ENCODE data around the gene SLC19A1.
"Not testable (repeated sequence)": the region's sequence is repeated elsewhere in the genome, so short reads cannot be mapped to it uniquely, and the experiment has no call there.

Gene SLC19A1

DNA sequence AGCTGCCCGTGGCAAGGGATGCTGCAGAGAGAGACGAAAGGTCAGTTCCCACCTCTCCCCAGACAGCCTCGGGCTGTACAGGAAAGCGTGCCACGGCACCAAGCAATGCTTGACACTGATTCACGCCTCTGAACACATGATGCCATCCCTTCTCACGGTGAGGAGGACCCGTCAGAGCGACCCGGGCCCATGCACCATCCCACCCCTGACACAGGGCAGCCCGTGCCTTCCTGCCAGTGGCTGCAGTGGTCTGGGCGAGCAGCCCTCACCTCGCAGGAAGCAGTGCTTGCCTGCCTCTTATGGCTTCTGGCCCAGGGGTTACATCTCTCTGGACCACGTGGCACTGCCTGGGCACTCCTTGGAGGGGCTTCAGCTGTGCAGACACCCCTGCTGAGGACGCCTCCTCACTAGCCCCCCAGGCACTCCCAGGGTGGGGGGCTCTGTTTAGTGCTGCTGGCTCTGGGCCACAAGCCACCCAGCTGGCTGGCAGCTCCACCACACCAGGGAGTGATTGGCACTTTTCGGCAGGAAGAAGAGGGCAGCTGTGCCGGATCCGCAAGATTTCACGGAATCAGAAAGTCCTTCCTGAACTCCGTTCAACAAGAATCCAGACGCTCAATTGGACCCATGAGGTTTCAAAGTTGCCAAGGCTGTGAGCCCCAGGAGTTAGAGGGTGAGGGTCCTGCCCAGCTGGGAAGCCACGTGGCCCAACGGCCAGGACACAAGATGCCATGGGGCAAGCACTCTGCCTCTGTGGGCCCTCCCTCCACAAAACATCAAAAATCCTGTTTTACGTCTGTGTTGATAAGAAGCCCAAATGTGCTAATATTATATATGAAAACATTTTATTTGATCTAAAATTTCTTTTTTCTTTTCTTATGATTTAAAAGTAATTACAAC, 34.8 kb upstream of the SLC19A1 start:
- no peak for DNase-seq

DNA sequence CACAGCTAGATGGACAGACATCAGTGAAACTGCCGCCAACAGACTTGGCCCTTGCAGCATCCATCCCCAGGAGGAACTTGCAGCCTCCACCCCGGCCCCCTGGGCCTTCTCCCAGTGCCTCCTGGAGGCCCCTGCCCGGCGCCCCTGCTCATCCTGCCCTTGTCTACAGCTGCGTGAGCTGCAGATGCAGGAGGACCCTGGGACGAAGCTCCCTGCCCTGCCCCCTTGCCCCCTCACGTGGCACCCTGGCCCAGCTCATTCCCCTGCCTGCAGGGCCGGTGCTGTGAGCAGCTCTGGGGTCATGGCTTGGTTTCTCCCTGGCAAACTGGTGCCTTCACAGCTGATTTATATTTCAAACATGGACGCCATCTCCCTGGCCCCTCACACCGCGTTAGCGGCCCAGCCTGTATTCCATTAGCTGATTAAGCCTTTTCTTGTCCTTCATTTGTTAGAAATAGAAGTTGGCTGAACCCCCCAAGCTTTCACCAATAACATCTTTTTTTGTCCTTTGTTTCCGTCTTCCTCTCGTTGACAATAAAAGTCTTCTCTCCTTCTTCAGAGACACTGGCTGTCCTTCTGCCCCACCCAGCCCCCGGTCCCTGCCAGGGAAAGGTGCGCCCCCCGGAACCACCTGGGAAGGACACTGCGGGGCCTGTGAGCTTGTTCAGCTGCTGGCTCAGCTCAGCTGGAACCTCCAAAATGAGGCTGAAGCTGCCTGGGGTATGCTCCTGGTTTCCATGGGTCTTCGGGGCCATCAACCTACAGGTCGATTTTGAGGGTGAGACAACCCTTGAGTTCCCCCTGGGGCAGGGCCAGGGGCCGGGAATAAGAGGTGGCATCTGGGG, 34.0 kb upstream of the SLC19A1 start:
- DNase-seq, result no peak

DNA sequence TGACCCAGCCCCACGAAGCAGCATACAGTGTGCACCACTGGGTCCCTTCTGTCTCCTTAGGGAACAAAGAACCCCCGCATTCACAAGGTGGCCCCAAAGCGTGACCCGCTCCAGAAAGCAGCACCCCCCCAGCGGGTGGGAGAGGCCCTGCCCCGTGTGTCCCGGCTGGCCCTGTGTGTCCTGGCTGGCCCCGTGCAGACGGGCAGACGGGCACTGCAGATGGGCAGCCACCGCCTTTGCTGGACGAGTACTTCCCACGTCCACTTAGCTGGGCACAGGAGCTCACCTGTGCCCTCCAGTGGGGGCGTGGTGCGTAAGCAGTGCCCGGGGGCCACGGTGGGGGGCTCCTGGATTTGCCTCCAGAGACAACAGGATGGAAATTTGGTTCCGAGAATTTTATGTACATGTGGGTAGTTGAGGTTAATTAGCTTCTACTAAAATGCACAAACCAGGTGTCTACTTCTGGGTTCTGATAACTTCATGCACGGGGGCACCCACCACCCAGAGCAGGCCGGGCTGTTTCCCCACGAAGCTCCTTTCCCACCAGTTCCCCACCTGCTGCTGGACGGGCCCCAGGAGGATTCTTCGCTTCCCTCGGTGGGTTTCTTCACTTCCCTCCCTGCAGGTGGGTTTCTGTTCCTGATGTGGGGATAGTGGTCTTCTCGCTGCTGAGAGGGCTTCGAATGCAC, 33.2 kb upstream of the SLC19A1 start:
- DNase-seq, result no peak

DNA sequence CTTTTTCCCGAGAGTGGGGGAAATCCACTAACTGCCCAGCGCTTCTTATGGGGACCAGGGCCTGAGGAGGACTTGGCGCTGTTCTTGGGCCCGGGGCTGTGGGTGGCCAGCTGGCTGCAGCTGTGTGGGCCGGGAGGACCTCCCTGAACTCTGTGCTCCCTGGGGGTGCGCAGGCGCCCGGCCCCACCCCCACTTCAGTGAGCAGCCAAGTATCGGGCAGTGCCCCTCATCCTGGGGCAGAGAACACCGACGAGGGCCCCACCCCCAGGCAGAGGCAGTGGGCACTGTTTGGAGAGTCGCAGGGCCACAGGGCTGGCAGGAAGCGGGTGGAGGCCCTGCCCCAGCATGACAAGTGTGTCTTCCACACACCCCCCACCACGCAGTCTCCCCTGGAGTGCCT, 32.5 kb upstream of the SLC19A1 start:
- DNase-seq, result no peak

DNA sequence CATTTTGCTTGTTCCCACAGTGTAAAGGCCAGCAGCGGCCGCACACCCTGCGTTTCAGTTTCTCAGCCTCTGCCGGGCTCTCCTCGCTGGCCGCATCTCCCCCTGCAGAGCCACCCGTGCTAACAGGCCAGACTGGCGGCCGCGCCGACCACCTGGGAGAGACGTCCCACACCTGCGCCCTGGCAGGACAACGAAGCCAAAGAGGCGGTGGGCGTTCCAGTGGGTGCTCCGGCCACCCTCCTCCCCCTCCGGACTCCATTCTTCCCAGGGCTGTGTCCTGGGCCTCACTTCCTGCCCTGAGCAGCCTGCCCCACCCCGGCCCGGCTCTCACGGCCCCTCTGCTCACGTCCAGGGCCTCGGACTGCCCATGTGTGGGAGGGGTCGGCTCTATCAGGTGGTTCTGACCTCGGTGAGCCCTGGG, 31.9 kb upstream of the SLC19A1 start:
- no peak for DNase-seq

DNA sequence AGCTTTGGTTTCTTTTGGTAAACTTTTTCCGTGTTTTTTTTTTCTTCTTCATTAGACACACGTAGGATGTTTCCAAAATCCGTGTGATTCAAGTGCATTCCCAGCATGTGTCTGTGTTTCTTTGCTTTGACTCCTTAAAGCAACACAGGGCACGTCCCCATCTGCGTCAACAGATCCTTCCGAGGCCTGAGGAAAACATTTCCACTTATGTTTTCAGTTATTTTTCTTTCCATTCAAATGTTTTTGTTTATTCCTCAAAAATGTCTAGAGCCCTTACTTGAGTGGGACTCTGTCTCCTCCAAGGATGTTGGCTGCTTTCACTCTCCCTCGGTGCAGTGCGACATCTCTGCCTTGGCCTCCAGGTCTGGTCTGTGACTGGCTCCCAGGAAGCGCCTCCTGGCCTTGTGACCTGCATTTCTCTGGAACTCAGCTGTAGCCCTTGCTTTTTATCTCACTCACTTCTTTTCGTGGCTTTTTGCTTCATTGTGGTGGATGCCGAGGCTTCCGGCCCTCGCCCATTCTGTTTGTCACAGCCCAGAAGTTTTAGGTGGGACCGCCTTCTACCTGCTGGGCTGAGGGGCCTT, 31.3 kb upstream of the SLC19A1 start:
- DNase-seq, result no peak

DNA sequence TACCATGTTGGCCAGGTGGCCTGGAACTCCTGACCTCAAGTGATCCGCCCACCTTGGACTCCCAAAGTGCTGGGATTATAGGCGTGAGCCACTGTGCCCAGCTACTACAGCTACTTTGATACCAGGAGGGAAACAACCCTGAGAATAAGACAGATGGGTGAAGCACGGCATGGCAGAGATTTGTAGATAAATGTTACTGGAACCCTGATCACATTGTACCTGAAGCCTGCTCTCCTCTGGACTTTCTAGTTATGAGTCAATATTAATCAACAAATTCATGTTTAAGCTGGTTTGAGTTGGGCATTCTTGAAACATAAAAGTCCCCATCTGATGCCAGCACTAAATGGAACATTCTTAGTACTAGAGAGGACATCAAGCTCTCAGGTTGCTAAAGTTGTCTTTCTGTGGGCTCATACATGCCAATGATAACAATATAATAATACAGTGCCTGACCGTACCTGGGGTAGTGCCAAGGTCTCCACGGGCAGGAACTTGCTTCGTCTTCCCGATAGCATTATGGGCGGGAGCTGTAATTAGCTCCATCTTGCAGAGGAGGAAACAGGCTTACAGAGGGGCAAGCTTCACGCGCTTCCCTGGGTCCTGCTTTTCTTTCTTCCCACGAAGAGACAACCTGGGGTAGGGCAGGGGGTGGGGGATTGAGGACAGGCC, 30.7 kb upstream of the SLC19A1 start:
- no peak for DNase-seq

DNA sequence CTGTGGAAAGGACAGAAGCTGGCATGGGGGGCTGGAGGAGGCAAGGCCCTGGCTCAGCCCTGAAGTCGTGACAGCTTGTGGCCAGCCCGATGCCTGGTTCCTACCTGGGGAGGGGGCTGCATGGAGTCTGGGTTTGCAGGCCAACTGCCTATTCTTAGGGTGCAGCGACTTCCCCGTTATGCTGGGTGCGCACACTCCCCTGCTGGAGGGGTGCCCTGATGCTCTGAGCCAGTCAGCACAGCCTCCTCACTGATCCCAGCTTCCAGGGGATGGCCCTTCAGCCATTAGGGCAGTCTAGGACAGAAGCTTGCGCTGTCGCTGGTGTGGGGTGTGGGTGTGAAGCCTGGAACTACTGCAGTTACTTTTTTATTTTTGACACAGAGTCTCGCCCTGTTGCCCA, 30.0 kb upstream of the SLC19A1 start:
- DNase-seq, result no peak

DNA sequence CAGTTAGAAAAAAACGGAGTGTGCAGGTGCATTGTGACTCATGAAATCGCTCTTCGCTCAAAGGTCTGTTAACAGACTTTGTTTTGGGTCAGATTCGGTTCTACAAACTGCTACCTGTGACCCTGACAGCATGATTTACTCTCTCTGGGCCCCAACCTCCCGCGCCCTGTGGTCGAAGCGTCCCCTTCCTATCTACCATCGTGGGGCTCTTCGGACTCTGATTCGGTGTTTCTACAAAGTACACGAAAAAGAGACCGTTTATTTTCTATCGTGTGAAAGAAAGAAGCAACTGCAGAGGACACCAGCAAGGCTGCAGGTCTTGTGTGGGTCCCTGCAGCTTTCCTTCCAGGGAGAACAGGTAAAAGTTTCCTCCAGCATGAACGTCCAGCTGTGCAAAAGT, 29.4 kb upstream of the SLC19A1 start:
- no peak for DNase-seq

DNA sequence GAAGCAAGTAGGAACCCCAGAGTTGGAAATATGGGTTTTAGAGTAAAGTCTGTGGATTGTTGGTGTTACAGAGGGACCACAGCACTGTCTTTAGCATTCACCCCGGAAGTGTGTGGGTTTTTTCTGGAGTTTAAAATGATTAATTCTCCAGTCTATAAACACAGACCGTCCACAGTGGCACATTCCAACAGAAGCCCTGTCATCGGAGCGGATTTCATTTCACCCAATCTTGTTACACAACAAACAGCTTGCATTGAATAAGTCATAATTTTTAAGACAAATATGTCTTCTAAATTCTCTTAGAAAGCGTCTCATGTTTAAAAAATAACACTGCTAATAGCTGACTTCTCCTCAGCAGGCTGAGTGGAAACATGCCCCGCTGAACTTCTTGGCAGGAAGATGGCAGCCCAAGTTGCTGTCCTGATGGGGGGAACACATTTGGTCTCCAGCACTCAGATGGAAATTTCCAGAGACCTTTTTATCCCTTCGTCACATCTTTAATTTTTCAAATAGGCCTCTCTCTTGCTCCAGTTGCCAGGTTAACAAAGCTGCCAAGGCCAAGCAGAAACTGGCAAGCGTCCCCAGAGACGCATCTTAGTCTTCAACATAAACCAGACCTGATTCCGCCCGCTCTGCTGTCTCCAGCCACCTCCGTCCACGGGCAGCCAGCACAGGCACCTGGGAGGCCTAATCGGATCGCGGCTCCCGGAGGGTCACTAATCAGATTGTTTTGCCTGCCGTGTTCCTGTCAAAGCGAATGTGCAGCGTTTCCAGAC, 28.8 kb upstream of the SLC19A1 start:
- DNase-seq, result no peak

DNA sequence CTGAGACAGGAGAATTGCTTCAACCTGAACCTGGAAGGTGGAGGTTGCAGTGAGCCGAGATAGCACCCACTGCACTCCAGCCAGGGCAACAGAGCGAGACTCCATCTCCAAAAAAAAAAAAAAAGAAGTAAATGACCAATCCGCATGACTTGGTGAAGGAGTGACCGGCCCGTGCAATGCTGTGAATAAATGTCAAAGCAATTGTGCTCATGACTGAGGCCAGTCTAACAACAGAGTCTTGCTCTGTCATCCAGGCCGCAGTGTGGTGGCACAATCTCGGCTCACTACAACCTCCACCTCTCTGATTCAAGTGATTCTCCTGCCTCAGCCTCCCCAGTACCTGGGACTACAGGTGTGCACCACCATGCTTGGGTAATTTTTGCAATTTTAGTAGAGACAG, 27.8 kb upstream of the SLC19A1 start:
- DNase-seq, result no peak

DNA sequence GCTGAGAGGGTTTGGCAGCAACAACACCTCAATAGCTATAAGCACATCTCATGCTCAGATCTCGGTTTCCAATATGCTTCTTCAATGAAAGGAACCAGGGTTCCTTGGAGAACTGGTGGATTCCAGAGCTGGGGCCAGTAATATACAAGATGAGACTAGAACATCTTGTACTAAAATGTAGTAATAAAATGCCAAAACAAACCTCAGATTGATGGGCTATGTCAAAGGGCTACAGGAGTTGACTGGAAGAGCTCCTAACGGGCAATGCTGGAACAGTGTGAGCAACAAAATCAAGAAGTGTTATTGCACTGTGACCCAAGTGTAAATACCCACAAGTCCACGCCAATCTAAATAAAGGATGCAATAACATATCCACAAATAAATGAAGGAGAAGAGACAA, 26.1 kb upstream of the SLC19A1 start:
- DNase-seq, result no peak

DNA sequence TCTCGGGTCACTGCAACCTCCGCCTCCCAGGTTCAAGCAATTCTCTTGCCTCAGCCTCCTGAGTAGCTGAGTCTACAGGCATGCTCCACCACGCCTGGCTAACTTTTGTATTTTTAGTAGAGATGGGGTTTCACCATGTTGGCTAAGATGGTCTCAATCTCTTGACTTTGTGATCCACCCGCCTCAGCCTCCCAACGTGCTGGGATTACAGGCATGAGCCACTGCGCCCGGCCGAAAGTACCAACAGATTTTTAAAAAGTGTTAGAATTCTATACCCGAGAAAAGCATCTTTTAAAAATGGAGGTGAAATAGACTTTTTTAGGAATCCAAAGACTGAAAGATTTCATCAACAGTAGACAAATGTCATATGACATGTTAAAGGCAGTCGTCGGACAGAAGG, 21.9 kb upstream of the SLC19A1 start:
- not testable (repeated sequence) for DNase-seq

DNA sequence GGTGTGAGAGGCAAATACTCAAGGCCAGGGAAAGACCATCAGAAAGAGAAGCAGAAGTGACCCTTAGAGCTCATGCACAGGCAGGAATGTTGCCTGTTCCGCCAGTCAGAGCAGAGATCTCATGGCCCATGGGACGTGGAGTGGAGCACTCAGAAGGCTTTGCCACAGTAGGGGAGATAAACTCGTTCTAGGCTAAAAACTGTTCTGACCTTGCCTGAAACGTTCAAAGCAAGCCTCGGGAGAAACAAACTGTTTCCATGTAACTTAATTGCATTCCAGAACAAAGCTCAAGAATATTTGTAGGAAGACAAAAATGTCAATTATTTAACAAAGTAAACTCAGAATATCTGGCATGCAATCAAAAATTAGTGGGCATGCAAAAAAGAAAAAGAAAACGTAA, 20.7 kb upstream of the SLC19A1 start:
- no peak for DNase-seq

DNA sequence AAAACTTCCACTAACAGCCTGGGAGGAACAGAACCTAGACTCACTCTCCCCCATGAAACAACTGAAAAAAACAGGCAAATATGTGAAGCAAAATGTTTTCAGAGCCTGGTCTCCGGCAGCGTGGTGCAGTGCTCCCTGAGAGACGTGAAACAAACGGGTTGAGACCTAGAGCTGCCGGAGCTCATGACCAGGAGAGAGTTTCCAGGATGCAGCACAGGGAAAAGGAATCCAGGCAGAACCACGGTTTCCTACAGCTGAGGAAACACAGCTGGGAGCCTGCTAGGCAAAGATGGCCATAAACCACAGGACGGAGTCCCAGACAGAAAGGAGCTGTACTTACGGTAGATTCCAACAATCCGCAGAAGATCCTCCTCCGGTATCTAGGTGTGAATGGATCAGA, 20.2 kb upstream of the SLC19A1 start:
- no peak for DNase-seq

DNA sequence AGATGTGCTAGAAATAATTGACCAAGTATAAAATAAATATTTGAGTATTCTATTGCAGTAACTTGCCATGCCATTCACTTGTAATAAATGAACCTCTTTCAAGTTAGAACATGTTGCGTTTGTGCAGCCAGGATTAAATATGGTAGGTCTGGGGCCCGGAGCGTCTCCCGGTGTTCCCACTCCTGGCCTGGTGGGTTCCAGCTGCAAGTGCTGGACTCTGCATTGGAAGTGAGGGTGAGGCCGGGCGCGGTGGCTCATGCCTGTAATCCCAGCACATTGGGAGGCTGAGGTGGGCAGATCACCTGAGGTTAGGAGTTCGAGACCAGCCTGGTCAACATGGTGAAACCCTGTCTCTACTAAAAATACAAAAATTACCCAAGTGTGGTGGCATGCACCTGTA, 19.0 kb upstream of the SLC19A1 start:
- not testable (repeated sequence) for DNase-seq

DNA sequence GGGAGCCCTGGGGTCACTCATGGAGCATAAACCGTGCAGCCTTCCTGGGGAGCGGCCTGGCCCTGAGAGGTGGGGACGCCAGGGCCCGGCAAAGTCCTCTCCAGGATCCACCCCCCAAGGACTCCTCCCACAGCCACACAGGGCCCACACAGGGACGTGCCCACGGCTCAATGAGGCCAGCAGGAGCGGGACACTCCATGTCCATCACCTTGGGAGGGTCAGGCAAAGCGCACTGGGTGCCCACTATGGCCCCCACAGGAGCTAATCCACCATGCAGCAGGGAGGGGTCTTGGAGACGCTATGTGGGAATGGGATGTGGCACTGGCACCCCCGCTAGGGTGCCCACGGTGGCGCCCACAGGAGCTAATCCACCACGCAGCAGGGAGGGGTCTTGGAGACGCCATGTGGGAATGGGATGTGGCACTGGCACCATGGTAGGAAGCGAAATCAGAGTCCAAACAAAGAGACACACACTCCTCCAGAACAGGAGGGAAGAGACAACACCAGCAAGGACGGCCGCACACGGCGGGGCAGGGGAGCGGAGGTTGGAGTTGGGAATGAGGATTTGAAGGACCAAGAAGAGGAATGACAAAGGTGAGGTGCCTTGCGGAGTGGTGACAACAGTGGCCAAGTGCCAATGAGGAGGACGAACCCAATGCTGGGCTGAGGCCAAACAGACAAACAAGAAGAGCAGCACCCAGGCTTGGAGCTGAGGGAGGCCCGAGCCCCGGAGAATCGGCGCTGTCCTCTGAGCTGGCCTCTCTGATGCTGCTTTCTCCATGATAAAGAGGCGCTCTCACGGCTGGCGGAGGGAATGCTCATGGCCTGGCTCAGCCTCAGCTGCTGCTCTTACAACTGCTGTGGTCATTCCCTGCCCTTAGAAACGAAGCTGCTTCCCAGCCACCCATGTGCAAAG, 18.1 kb upstream of the SLC19A1 start:
- DNase-seq, result no peak

DNA sequence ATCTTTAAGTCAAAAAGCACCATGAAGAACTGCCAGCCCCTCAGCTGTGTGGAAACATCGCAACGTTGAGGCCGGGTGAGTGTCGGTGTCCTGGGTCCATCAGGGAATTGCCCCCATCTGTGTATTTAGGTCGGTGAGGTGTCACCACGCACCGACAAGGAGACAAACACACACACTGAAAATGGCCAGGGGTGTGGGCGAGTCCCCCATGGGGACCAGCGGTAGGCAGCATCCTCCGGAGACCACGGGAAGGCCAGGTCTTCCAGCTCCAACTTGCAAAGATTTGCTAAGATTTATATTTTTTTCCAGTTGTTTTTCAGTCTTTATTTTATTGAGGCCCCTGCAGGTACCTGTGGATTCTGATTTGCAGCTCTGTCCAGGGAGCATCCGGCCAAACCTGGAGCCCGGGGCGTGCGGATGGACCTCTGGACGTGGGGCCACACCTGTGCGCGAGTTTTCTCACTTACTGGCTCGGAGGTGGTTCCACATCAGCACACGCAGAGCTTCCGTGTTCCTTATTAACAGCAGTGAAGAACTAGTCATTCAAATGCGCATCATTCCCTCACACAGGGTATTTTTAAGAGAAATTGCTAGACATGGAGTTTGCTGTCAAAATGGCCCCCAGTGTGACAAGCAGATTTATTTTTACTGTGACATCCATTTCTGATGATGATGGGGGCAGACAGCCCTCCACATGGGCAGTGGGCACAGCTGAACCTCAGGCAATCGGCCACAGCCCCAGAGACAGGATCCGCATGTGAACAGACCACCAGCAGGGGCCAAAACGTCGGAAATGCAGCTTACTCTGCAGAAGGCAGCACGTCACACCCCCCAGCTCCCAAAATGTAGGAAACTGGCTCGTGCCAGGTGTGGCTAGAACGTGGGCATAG, 17.2 kb upstream of the SLC19A1 start:
- DNase-seq, result no peak

DNA sequence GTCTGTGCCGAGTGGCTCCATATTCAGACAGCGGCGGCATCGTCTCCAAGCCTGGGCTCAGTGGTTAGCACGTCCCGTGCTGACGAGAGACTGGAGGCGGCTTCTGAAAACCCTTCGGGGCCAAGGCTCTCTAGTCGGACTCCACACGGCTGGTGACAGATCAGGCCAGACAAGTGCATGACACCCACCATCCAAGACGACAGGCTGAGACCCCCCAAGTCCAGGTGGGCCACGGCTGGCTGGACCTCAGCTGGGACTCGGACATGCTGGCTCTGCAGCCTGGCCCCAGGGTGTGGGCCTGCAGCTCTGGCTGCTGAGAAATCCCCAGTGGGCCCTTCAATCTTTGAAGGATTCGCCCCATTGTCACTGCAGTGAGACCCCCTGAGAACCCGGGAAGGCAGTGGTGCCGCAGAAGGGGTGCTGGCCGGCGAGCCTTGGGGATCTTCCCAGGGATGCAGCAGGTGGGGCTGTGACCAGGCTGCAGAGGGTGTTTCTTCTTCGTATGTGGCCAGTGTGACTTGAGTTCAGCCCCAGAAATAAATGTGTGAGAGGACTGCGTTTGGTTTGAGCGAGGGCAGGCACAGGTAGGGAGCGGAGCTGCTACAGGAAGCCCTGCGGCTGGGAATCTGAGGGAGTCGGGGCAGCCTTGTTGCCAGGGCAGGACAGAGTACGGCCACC, 15.9 kb upstream of the SLC19A1 start:
- no peak for DNase-seq
